Measurements from ENCODE around the gene FCRLA.
"Not testable (repeated sequence)": the region's sequence is repeated elsewhere in the genome, so short reads cannot be mapped to it uniquely, and the experiment has no call there.

Gene FCRLA

GRCh38 chr1:161706482-161707347 is at the start of gene FCRLA:
TSS of gene FCRLA (plus strand) at chr1:161707229. CDS start at chr1:161707265, 36 bp downstream.
- DNase-seq: no peak

- DNase-seq: not testable (repeated sequence)
These were observed 48.5 kb upstream of the FCRLA start for GRCh38 chr1:161658524-161658923.

GRCh38 chr1:161661660-161662311 is 45.2 kb upstream of the FCRLA start:
- not testable (repeated sequence) for DNase-seq

GRCh38 chr1:161662684-161663339 is 44.2 kb upstream of the FCRLA start, which contains the start of gene FCGR2B:
TSS of gene FCGR2B (plus strand) at chr1:161663143. CDS start at chr1:161663242, 99 bp downstream.
- not testable (repeated sequence) for DNase-seq

- DNase-seq: not testable (repeated sequence)
These were observed 43.5 kb upstream of the FCRLA start for GRCh38 chr1:161663569-161663968.

GRCh38 chr1:161664689-161665088 is 42.3 kb upstream of the FCRLA start:
- DNase-seq: not testable (repeated sequence)

GRCh38 chr1:161671045-161672020 is 35.7 kb upstream of the FCRLA start:
- DNase-seq: not testable (repeated sequence)

GRCh38 chr1:161673437-161673836 is 33.6 kb upstream of the FCRLA start:
- not testable (repeated sequence) for DNase-seq

- not testable (repeated sequence) for DNase-seq
These were observed 32.6 kb upstream of the FCRLA start for GRCh38 chr1:161674447-161674846.

GRCh38 chr1:161674908-161675307 is 32.1 kb upstream of the FCRLA start:
- DNase-seq: not testable (repeated sequence)

- no peak for DNase-seq
These were observed 30.6 kb upstream of the FCRLA start for GRCh38 chr1:161676441-161676840.

GRCh38 chr1:161676958-161677689 is 29.9 kb upstream of the FCRLA start:
- no peak for DNase-seq

GRCh38 chr1:161678500-161678899 is 28.5 kb upstream of the FCRLA start:
- DNase-seq: no peak

- no peak for DNase-seq
These were observed 25.1 kb upstream of the FCRLA start for GRCh38 chr1:161681879-161682278.

- no peak for DNase-seq
These were observed 18.1 kb upstream of the FCRLA start for GRCh38 chr1:161688946-161689345.

GRCh38 chr1:161691846-161692245 is 15.2 kb upstream of the FCRLA start:
- DNase-seq: no peak

- DNase-seq: not testable (repeated sequence)
These were observed 13.9 kb upstream of the FCRLA start for GRCh38 chr1:161693020-161693712.

GRCh38 chr1:161698302-161698701 is 8.7 kb upstream of the FCRLA start:
- DNase-seq: not testable (repeated sequence)

GRCh38 chr1:161702250-161702649 is 4.8 kb upstream of the FCRLA start:
- DNase-seq: no peak

- no peak for DNase-seq
These were observed 1.5 kb upstream of the FCRLA start for GRCh38 chr1:161705537-161705936.

- no peak for DNase-seq
These were observed 932 bp upstream of the FCRLA start for GRCh38 chr1:161706113-161706481.

Data from NCI-H1436 treated with DMSO at 0.1 percent for 48 hours (cell line).